ENCODE measurements around the gene ZBTB7B. TPM values are rescaled to one million over a fixed set of nuclear protein-coding genes. Genes with fewer than 3 reads are reported as not detected.

Gene ZBTB7B
- total RNA-seq, 1 experiment from 2014 or later = 44.1 TPM

DNA sequence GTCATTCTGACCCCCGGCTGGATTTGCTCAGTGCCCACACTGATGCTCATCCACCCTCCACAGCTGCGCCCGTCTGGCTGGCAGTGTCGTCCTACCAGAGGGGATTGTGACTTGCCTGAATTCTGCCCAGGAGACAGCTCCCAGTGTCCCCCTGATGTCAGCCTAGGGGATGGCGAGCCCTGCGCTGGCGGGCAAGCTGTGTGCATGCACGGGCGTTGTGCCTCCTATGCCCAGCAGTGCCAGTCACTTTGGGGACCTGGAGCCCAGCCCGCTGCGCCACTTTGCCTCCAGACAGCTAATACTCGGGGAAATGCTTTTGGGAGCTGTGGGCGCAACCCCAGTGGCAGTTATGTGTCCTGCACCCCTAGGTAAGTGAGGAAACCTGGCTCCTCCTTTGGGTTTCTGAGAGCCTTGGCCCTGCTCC, 55.2 kb downstream of the ZBTB7B start:
- Histone ChIP-seq H3K36me3 (ENCODE audit: low read depth) (peaks cover 14% of the 10 kb centered on the region; the same call in 1 of the 2 replicates), H3F3A (ENCODE audit: insufficient read depth, low read depth) (peaks cover 24% of the 10 kb centered on the region; the same call in 1 of the 2 replicates), H2AFZ (no peak overlapping the region), H3K9me3 (ENCODE audit: insufficient read depth, low read depth) (no peaks in the 10 kb centered on the region), H3K9me2 (ENCODE audit: insufficient read depth) (no peaks in the 10 kb centered on the region), H3K4me3 (no peak overlapping the region), H3K79me2 (ENCODE audit: low read depth) (peaks cover 9% of the 10 kb centered on the region), H3K4me1 (replicated peaks; ENCODE audit: insufficient read depth) (peaks cover 9% of the 10 kb centered on the region), H3K27ac (no peak overlapping the region), H3K4me2 (no peak overlapping the region), H3K27me3 (ENCODE audit: insufficient read depth, low read depth) (no peaks in the 10 kb centered on the region), H4K20me1 (ENCODE audit: insufficient read depth) (no peaks in the 10 kb centered on the region; the same call in 1 of the 2 replicates)
- POLR2A ChIA-PET (ENCODE audit: unreplicated experiment) = interaction anchor here (0.6 kb wide), 1 partner anchor 209 kb away, joined by 3 read pairs; no protein-coding TSS in a partner anchor
- CTCF ChIA-PET = interaction anchor here (0.6 kb wide), 1 partner anchor 72 kb away, joined by 6 read pairs; no protein-coding TSS in a partner anchor
- DNase-seq = no peak
- intact Hi-C loops (cut with micrococcal nuclease; ENCODE audit: unreplicated experiment) = no loop called here
- no peak for TF ChIP-seq EZH2 (IDR thresholded peaks at IDR 0.05; ENCODE audit: low read depth)
- TF ChIP-seq, protein P1, sequence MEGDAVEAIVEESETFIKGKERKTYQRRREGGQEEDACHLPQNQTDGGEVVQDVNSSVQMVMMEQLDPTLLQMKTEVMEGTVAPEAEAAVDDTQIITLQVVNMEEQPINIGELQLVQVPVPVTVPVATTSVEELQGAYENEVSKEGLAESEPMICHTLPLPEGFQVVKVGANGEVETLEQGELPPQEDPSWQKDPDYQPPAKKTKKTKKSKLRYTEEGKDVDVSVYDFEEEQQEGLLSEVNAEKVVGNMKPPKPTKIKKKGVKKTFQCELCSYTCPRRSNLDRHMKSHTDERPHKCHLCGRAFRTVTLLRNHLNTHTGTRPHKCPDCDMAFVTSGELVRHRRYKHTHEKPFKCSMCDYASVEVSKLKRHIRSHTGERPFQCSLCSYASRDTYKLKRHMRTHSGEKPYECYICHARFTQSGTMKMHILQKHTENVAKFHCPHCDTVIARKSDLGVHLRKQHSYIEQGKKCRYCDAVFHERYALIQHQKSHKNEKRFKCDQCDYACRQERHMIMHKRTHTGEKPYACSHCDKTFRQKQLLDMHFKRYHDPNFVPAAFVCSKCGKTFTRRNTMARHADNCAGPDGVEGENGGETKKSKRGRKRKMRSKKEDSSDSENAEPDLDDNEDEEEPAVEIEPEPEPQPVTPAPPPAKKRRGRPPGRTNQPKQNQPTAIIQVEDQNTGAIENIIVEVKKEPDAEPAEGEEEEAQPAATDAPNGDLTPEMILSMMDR (conservative IDR thresholded peaks at IDR 0.05) = peak; percentile 24; the same call in 1 of the 2 replicates
- BruUV-seq (replicated peaks) = no TSS peak

DNA sequence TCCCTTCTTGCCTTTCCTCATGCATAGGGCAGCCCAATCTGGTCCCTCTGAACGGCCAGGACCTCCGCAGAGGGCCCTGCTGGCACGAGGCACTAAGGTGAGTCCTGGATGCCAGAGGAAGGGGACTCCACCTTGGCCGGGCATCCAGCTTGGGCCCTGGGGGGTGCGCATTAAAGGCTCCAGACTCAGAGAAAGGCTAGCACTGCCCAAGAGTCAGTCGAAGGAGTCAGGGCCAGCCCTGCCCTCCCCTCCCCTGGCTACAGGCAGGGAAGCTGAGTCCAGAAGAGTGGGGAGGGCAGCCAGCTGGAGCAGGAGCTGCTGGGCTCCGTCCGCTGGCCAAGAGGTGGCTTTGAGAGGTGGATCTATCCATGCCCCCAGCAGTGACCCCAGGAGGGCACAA, 58.1 kb downstream of the ZBTB7B start:
- intact Hi-C loops (cut with micrococcal nuclease; ENCODE audit: unreplicated experiment) = loop anchor here (1.0 to 5.0 kb wide), 3 partner anchors 154 to 503 kb away; partner anchors contain the start of gene UBE2Q1
- Histone ChIP-seq H3K9me3 (ENCODE audit: insufficient read depth, low read depth) (no peaks in the 10 kb centered on the region), H4K20me1 (ENCODE audit: insufficient read depth) (peaks cover 7% of the 10 kb centered on the region), H3K79me2 (ENCODE audit: low read depth) (peaks cover 13% of the 10 kb centered on the region), H3K9me2 (ENCODE audit: insufficient read depth) (no peaks in the 10 kb centered on the region), H3F3A (ENCODE audit: insufficient read depth, low read depth) (peaks cover 24% of the 10 kb centered on the region; the same call in 1 of the 2 replicates), H3K27ac (no peak overlapping the region), H3K4me1 (replicated peaks; ENCODE audit: insufficient read depth) (peaks cover 10% of the 10 kb centered on the region), H3K36me3 (ENCODE audit: low read depth) (peaks cover 14% of the 10 kb centered on the region; the same call in 1 of the 2 replicates), H3K27me3 (ENCODE audit: insufficient read depth, low read depth) (no peaks in the 10 kb centered on the region), H3K4me2 (no peak overlapping the region), H3K4me3 (no peak overlapping the region), H2AFZ (no peak overlapping the region)
- ChIA-PET CTCF (no interaction called here), POLR2A (ENCODE audit: unreplicated experiment) (no interaction called here)
- DNase-seq = no peak
- TF ChIP-seq, protein P1 (conservative IDR thresholded peaks at IDR 0.05) = no peak
- TF ChIP-seq EZH2 (IDR thresholded peaks at IDR 0.05; ENCODE audit: low read depth) = no peak
- no TSS peak for BruUV-seq (replicated peaks)

- Histone ChIP-seq H3K27me3 (ENCODE audit: insufficient read depth, low read depth) (no peaks in the 10 kb centered on the region), H3K36me3 (ENCODE audit: low read depth) (peaks cover 14% of the 10 kb centered on the region; the same call in 1 of the 2 replicates), H3K9me2 (ENCODE audit: insufficient read depth) (no peaks in the 10 kb centered on the region), H3K4me2 (no peak overlapping the region), H3K27ac (no peak overlapping the region), H3K79me2 (ENCODE audit: low read depth) (peaks cover 13% of the 10 kb centered on the region), H2AFZ (no peak overlapping the region), H3K9me3 (ENCODE audit: insufficient read depth, low read depth) (no peaks in the 10 kb centered on the region), H3K4me3 (no peak overlapping the region), H3K4me1 (replicated peaks; ENCODE audit: insufficient read depth) (peaks cover 10% of the 10 kb centered on the region), H4K20me1 (ENCODE audit: insufficient read depth) (peaks cover 7% of the 10 kb centered on the region), H3F3A (ENCODE audit: insufficient read depth, low read depth) (peaks cover 24% of the 10 kb centered on the region; the same call in 1 of the 2 replicates)
- ChIA-PET CTCF (interaction anchor here (0.8 kb wide), 1 partner anchor 17 kb away, joined by 3 read pairs; no protein-coding TSS in a partner anchor), POLR2A (ENCODE audit: unreplicated experiment) (no interaction called here)
- BruUV-seq (replicated peaks) = no TSS peak
- DNase-seq = peak; percentile 72 to 90
- TF ChIP-seq, protein P1 (conservative IDR thresholded peaks at IDR 0.05) = peak; percentile 99
- no peak for TF ChIP-seq EZH2 (IDR thresholded peaks at IDR 0.05; ENCODE audit: low read depth)
- intact Hi-C loops (cut with micrococcal nuclease; ENCODE audit: unreplicated experiment) = loop anchor here (1.0 to 5.0 kb wide), 3 partner anchors 155 to 504 kb away; partner anchors contain the start of gene UBE2Q1
Measured at GRCh38 chr1:155061381-155062150, 59.0 kb downstream of the ZBTB7B start.

Data from PC-9 (cell line).